ENCODE measurements around the gene OR52B2. TPM values are rescaled to one million over a fixed set of nuclear protein-coding genes. Genes with fewer than 3 reads are reported as not detected.

The OR52B2 gene
- total RNA-seq, 1 experiment from 2014 or later = not detected

DNA sequence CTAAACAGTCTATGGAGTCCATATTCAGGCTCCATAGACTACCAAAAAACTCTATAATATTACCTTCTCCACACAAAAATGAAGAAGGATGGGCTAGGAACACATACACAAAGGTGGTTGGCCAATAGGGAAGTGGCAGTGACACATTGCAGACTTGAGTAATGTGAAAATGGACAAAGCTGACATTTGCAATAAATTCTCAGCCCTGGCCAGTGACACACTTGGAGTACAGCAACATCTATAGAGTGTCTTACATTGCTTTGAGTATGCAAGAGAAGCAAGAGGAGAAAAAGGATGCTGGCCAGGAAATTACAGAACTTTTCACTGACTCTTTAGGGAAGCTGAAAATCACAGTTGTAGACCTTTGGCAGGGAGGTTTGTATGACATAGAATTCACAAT lies 21.6 kb upstream of the OR52B2 start:
- Histone ChIP-seq H2BK20ac (ENCODE audit: low read depth, low read length, poor library complexity, severe bottlenecking) (no peak overlapping the region), H3K9ac (ENCODE audit: extremely low read depth, insufficient read length, low read length) (no peak overlapping the region), H2BK5ac (ENCODE audit: insufficient read length, low read length) (no peak overlapping the region), H2BK12ac (ENCODE audit: insufficient read length, low read depth, low read length) (no peak overlapping the region), H3T11ph (ENCODE audit: low read length) (no peak overlapping the region), H4K5ac (ENCODE audit: insufficient read length, low read depth, low read length) (no peak overlapping the region), H3K27ac (ENCODE audit: insufficient read length, low read depth, low read length) (no peak overlapping the region), H4K8ac (replicated peaks; ENCODE audit: insufficient read length, low read depth, low read length) (no peak overlapping the region), H3K56ac (ENCODE audit: insufficient read length, low read depth, low read length) (no peak overlapping the region), H3K9me3 (ENCODE audit: control insufficient read depth, low read depth, low read length) (no peaks in the 10 kb centered on the region), H3K4me2 (ENCODE audit: insufficient read depth, insufficient read length, low read length) (no peak overlapping the region), H3K27me3 (ENCODE audit: insufficient read depth, low read length) (no peaks in the 10 kb centered on the region), H2BK120ac (ENCODE audit: low read depth, low read length, poor library complexity, severe bottlenecking) (no peak overlapping the region), H4K91ac (ENCODE audit: insufficient read length, low read depth, low read length) (no peak overlapping the region), H3K14ac (ENCODE audit: insufficient read depth, low read length) (no peak overlapping the region), H3K4me1 (ENCODE audit: insufficient read depth, low read length) (no peaks in the 10 kb centered on the region), H2AFZ (ENCODE audit: low read length) (no peak overlapping the region), H3K79me2 (ENCODE audit: insufficient read depth, low read length) (no peaks in the 10 kb centered on the region), H4K20me1 (ENCODE audit: control insufficient read depth, insufficient read depth, insufficient read length) (no peaks in the 10 kb centered on the region), H3K23ac (ENCODE audit: insufficient read length, low read depth, low read length) (no peak overlapping the region), H3K4ac (ENCODE audit: low read depth, low read length) (no peak overlapping the region), H3K79me1 (ENCODE audit: insufficient read depth, low read depth, low read length, poor library complexity, severe bottlenecking) (no peaks in the 10 kb centered on the region), H3K23me2 (ENCODE audit: insufficient read length, low read depth, low read length, poor library complexity, severe bottlenecking) (no peaks in the 10 kb centered on the region), H2AK5ac (ENCODE audit: insufficient read length, low read length) (no peak overlapping the region), H2BK15ac (ENCODE audit: low read depth, low read length) (no peak overlapping the region), H3K18ac (ENCODE audit: insufficient read length, low read depth, low read length) (no peak overlapping the region)
- TF ChIP-seq, protein P1, sequence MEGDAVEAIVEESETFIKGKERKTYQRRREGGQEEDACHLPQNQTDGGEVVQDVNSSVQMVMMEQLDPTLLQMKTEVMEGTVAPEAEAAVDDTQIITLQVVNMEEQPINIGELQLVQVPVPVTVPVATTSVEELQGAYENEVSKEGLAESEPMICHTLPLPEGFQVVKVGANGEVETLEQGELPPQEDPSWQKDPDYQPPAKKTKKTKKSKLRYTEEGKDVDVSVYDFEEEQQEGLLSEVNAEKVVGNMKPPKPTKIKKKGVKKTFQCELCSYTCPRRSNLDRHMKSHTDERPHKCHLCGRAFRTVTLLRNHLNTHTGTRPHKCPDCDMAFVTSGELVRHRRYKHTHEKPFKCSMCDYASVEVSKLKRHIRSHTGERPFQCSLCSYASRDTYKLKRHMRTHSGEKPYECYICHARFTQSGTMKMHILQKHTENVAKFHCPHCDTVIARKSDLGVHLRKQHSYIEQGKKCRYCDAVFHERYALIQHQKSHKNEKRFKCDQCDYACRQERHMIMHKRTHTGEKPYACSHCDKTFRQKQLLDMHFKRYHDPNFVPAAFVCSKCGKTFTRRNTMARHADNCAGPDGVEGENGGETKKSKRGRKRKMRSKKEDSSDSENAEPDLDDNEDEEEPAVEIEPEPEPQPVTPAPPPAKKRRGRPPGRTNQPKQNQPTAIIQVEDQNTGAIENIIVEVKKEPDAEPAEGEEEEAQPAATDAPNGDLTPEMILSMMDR (conservative IDR thresholded peaks at IDR 0.05) = no peak
- DNase-seq = no peak
- peaks cover 0 to 2% (median 0%) of the 10 kb centered on the region in 3 experiments; a peak in 2 of 7 replicates for H3K36me3 Mint-ChIP-seq (ENCODE audit: insufficient read depth in 1 of 3, low read depth in 3 of 3)
- H3K27ac Mint-ChIP-seq = no peak overlapping the region
- H3K27me3 Mint-ChIP-seq (ENCODE audit: low read depth) = no peaks in the 10 kb centered on the region
- no peaks in the 10 kb centered on the region for H3K4me1 Mint-ChIP-seq
- H3K9me3 Mint-ChIP-seq = peaks cover 0 to under 1% of the 10 kb centered on the region in 2 experiments; a peak in 2 of 5 replicates
- no peak overlapping the region for H3K4me3 Mint-ChIP-seq
